ENCODE measurements around the gene DIAPH3.

Gene DIAPH3

GRCh38 chr13:60019119-60019993, 144.4 kb downstream of the DIAPH3 start:
- TF ChIP-seq CTCF (IDR thresholded peaks at IDR 0.05; ENCODE audit: extremely low read depth, insufficient read depth, missing control alignments), result no peak
- in situ Hi-C loops (cut with MboI; ENCODE audit: low pct_unique_long_range_greater_than_20kb, low sequenced_read_pairs, unreplicated experiment), result no loop called here
- peak; percentile 5 for DNase-seq (ENCODE audit: low spot score)

- in situ Hi-C loops (cut with MboI; ENCODE audit: low pct_unique_long_range_greater_than_20kb, low sequenced_read_pairs, unreplicated experiment), result no loop called here
- no peak for TF ChIP-seq CTCF (IDR thresholded peaks at IDR 0.05; ENCODE audit: extremely low read depth, insufficient read depth, missing control alignments)
- no peak for DNase-seq (ENCODE audit: low spot score)
Observed at GRCh38 chr13:60018536-60018935, 145.2 kb downstream of the DIAPH3 start.

- in situ Hi-C loops (cut with MboI; ENCODE audit: low pct_unique_long_range_greater_than_20kb, low sequenced_read_pairs, unreplicated experiment), result no loop called here
- no peak for DNase-seq (ENCODE audit: low spot score)
- TF ChIP-seq CTCF (IDR thresholded peaks at IDR 0.05; ENCODE audit: extremely low read depth, insufficient read depth, missing control alignments), result no peak
Observed at GRCh38 chr13:60016229-60016628, 147.5 kb downstream of the DIAPH3 start.

- TF ChIP-seq CTCF (IDR thresholded peaks at IDR 0.05; ENCODE audit: extremely low read depth, insufficient read depth, missing control alignments), result no peak
Observed at GRCh38 chr13:60013166-60013565, 150.6 kb downstream of the DIAPH3 start.

GRCh38 chr13:60012488-60012887, 151.2 kb downstream of the DIAPH3 start:
- in situ Hi-C loops (cut with MboI; ENCODE audit: low pct_unique_long_range_greater_than_20kb, low sequenced_read_pairs, unreplicated experiment), result no loop called here
- no peak for TF ChIP-seq CTCF (IDR thresholded peaks at IDR 0.05; ENCODE audit: extremely low read depth, insufficient read depth, missing control alignments)
- no peak for DNase-seq (ENCODE audit: low spot score)

More at GRCh38 chr13:60013166-60013565, 150.6 kb downstream of the DIAPH3 start:
- DNase-seq (ENCODE audit: low spot score), result no peak
- in situ Hi-C loops (cut with MboI; ENCODE audit: low pct_unique_long_range_greater_than_20kb, low sequenced_read_pairs, unreplicated experiment), result no loop called here

- no peak for DNase-seq (ENCODE audit: low spot score)
- in situ Hi-C loops (cut with MboI; ENCODE audit: low pct_unique_long_range_greater_than_20kb, low sequenced_read_pairs, unreplicated experiment), result no loop called here
- no peak for TF ChIP-seq CTCF (IDR thresholded peaks at IDR 0.05; ENCODE audit: extremely low read depth, insufficient read depth, missing control alignments)
Observed at GRCh38 chr13:60009300-60010253, 154.2 kb downstream of the DIAPH3 start.

Measured in GM13977 (cell line).